OCI-LY7 (cell line): ENCODE results near the gene MICALL2. TPM values are rescaled to one million over a fixed set of nuclear protein-coding genes. Genes with fewer than 3 reads are reported as not detected.

Experiments
- BruUV-seq: library from RNA; stranded (reverse); fragments of 400-500 nt; replicated peaks from 2 replicates; lab custom pipeline; 2021; lab: Mats Ljungman, UMichigan
- CTCF ChIA-PET: fragments of 300-600 bp; sonication (Branson Sonifier 250); formaldehyde crosslinking; loops from one replicate; lab custom pipeline; 2022; ENCODE audit warnings: antibody characterized with exemption; ENCODE audit not compliant: unreplicated experiment; lab: Charles Lee
- POLR2A ChIA-PET: fragments of 300-600 bp; sonication (Branson Sonifier 250); formaldehyde crosslinking; loops from one replicate; lab custom pipeline; 2022; ENCODE audit warnings: antibody characterized with exemption; lab: Charles Lee
- DNase-seq: peaks from one replicate; pipeline ENCODE4 v3.0.0-alpha.2; 2015; ENCODE audit warnings: low spot score
- H2AFZ ChIP-seq: fragments of 200-600 bp; sonication (generic), shearing (Covaris generic); 2 replicates; pipeline ENCODE4 v1.6.1; 2014; ENCODE audit warnings: mild to moderate bottlenecking, antibody characterized with exemption, low read length, moderate library complexity
- H3K27ac ChIP-seq: fragments of 200-600 bp; sonication (generic); 2 replicates; pipeline ENCODE4 v1.5.1; 2014; ENCODE audit warnings: mixed run types, low read depth, mild to moderate bottlenecking, moderate library complexity, low read length, inconsistent platforms; ENCODE audit not compliant: poor library complexity, severe bottlenecking
- H3K36me3 ChIP-seq: fragments of 200-600 bp; sonication (generic); 2 replicates; pipeline ENCODE4 v1.6.1; 2014; ENCODE audit warnings: mild to moderate bottlenecking, antibody characterized with exemption, low read length, moderate library complexity, mixed read lengths; ENCODE audit not compliant: insufficient read depth
- H3K4me1 ChIP-seq: fragments of 200-600 bp; sonication (generic); 2 replicates; pipeline ENCODE4 v1.5.1; 2014; ENCODE audit warnings: mild to moderate bottlenecking, low read length; ENCODE audit not compliant: insufficient read depth, poor library complexity, severe bottlenecking
- H3K4me2 ChIP-seq: fragments of 200-600 bp; sonication (generic); 2 replicates; pipeline ENCODE4 v1.6.1; 2014; ENCODE audit warnings: mild to moderate bottlenecking, low read length
- H3K4me3 ChIP-seq: fragments of 200-600 bp; sonication (generic); 2 replicates; pipeline ENCODE4 v1.5.1; 2014; ENCODE audit warnings: mild to moderate bottlenecking, low read depth, low read length; ENCODE audit not compliant: poor library complexity, severe bottlenecking
- H3K79me2 ChIP-seq: fragments of 200-600 bp; sonication (generic); 2 replicates; pipeline ENCODE4 v1.6.1; 2016; ENCODE audit warnings: low read depth, mild to moderate bottlenecking, low read length, moderate library complexity, mixed read lengths; ENCODE audit not compliant: insufficient read depth
- H3K9me2 ChIP-seq: fragments of 200-600 bp; sonication (generic); 2 replicates; pipeline ENCODE4 v1.6.1; 2016; ENCODE audit warnings: mild to moderate bottlenecking, low read length, mixed read lengths; ENCODE audit not compliant: insufficient read depth
- H3K9me3 ChIP-seq: fragments of 200-600 bp; sonication (generic); 2 replicates; pipeline ENCODE4 v1.6.1; 2014; ENCODE audit warnings: mild to moderate bottlenecking, mixed run types, low read length, mixed read lengths
- H4K20me1 ChIP-seq: fragments of 200-600 bp; sonication (generic); 2 replicates; pipeline ENCODE4 v1.6.1; 2014; ENCODE audit warnings: mild to moderate bottlenecking, antibody characterized with exemption, low read length, moderate library complexity, mixed read lengths; ENCODE audit not compliant: insufficient read depth
- CTCF ChIP-seq: fragments of 200-600 bp; sonication (generic); conservative IDR thresholded peaks from 2 replicates; pipeline ENCODE4 v1.5.1; 2014; ENCODE audit warnings: mild to moderate bottlenecking, antibody characterized with exemption, low read length, moderate library complexity, mixed read lengths
- EZH2phosphoT487 ChIP-seq: fragments of 200-600 bp; sonication (generic); IDR thresholded peaks from 2 replicates; pipeline ENCODE4 v1.6.1; 2018; ENCODE audit warnings: low read depth, borderline replicate concordance, mild to moderate bottlenecking, mixed run types, antibody characterized with exemption, low read length, moderate library complexity, mixed read lengths
- intact Hi-C: fragments of 100-400 bp; cut with micrococcal nuclease; formaldehyde crosslinking; loops from one replicate; pipeline ENCODE4 v1.10.0; 2022; ENCODE audit not compliant: unreplicated experiment
- total RNA-seq, 2 experiments: library from RNA; depleted of rRNA in 1 of 2; stranded (reverse); fragments of >200 nt in 1 of 2; shearing (Covaris generic) in 1 of 2; gene quantifications; 2 replicates each; pipeline ENCODE4 v1.2.3, GENCODE V29; 2014 to 2022

Gene MICALL2
- total RNA-seq, 2 experiments from 2014 or later = 1.4 to 4.5 TPM

- POLR2A ChIA-PET = no interaction called here
- Histone ChIP-seq H3K4me2 (no peak overlapping the region), H3K9me3 (no peaks in the 10 kb centered on the region), H3K27ac (no peak overlapping the region), H4K20me1 (no peaks in the 10 kb centered on the region), H3K4me1 (no peaks in the 10 kb centered on the region), H3K36me3 (no peaks in the 10 kb centered on the region), H3K9me2 (no peaks in the 10 kb centered on the region), H3K4me3 (no peak overlapping the region), H3K79me2 (no peaks in the 10 kb centered on the region), H2AFZ (no peak overlapping the region)
- CTCF ChIA-PET = interaction anchor here (0.6 kb wide), 1 partner anchor 131 kb away, joined by 3 read pairs; no protein-coding TSS in a partner anchor
- DNase-seq = no peak
- intact Hi-C loops = no loop called here
- BruUV-seq = no TSS peak
- no peak for TF ChIP-seq EZH2phosphoT487
- no peak for TF ChIP-seq CTCF
Observed at GRCh38 chr7:1424041-1424440, 35.2 kb downstream of the MICALL2 start.

- ChIA-PET POLR2A (no interaction called here), CTCF (interaction anchor here (0.6 kb wide), 1 partner anchor 132 kb away, joined by 3 read pairs; no protein-coding TSS in a partner anchor)
- no peak overlapping the region for H3K4me3 ChIP-seq
- no peaks in the 10 kb centered on the region for H3K79me2 ChIP-seq
- intact Hi-C loops = no loop called here
- DNase-seq = no peak
- no peaks in the 10 kb centered on the region for H4K20me1 ChIP-seq
- no peaks in the 10 kb centered on the region for H3K9me2 ChIP-seq
- no peaks in the 10 kb centered on the region for H3K4me1 ChIP-seq
- no peak overlapping the region for H3K4me2 ChIP-seq
- H2AFZ ChIP-seq = no peak overlapping the region
- TF ChIP-seq CTCF = no peak
- H3K9me3 ChIP-seq = no peaks in the 10 kb centered on the region
- no TSS peak for BruUV-seq
- no peaks in the 10 kb centered on the region for H3K36me3 ChIP-seq
- no peak overlapping the region for H3K27ac ChIP-seq
Observed at GRCh38 chr7:1423264-1423811, 35.9 kb downstream of the MICALL2 start.

- no peak overlapping the region for H2AFZ ChIP-seq
- no TSS peak for BruUV-seq
- POLR2A ChIA-PET = no interaction called here
Observed at GRCh38 chr7:1422512-1423263, 36.6 kb downstream of the MICALL2 start.

More at GRCh38 chr7:1422512-1423263, 36.6 kb downstream of the MICALL2 start:
- no peak overlapping the region for H3K27ac ChIP-seq
- no peak for TF ChIP-seq EZH2phosphoT487
- TF ChIP-seq CTCF = no peak
- no peaks in the 10 kb centered on the region for H3K36me3 ChIP-seq
- DNase-seq = no peak
- H3K79me2 ChIP-seq = no peaks in the 10 kb centered on the region
- CTCF ChIA-PET = no interaction called here
- H3K9me3 ChIP-seq = no peaks in the 10 kb centered on the region
- no peak overlapping the region for H3K4me2 ChIP-seq
- intact Hi-C loops = no loop called here
- H4K20me1 ChIP-seq = no peaks in the 10 kb centered on the region
- no peaks in the 10 kb centered on the region for H3K9me2 ChIP-seq
- no peaks in the 10 kb centered on the region for H3K4me1 ChIP-seq
- H3K4me3 ChIP-seq = no peak overlapping the region
